Measurements from ENCODE around the gene OGDH.
"Not testable (repeated sequence)": the region's sequence is repeated elsewhere in the genome, so short reads cannot be mapped to it uniquely, and the experiment has no call there.

OGDH gene

DNA sequence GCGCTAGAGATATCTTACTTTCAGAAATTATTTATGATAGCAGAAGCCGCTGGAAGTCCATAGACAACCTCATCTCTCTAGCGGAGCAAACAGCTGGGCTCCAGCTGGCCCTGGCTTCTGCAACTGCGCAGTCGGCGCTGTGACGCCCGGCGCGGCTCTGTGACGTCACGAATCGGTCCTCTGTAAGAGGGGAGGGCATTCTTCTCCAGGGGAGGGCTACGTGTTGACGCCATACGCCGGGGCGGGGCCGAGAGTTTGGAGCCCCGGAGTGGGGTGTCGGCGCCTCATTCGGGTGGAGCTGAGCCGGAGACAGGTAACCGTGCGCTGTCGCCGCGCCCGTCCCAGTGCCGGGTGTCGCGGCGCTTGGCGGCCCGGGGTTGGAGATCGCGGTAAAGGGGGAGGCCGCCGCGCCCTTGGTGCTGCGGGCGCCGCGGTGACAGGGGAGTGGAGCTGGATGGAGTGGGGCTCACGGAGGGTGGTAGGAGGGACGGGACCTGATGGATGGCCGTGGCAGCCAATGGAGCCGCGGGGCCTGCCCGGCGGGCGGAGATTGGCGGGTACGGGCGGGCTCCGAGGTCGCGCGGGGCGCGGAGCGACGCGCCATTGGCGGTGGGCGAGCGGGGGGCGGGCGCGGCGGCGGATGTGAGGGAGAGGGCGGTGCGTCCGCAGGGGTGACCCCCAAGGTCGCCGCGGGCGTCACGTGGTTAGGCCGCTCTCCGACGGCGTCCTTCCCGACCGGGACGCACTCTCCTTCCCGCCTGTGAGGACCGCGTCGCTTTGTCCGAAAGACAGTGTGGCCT, at the start of gene OGDH:
Gene OGDH (plus strand): TSS at position 287 of the 800 bp plus-strand sequence. CDS start 17,717 bp downstream, outside the sequence.
- DNase-seq, result peak; percentile 98

DNA sequence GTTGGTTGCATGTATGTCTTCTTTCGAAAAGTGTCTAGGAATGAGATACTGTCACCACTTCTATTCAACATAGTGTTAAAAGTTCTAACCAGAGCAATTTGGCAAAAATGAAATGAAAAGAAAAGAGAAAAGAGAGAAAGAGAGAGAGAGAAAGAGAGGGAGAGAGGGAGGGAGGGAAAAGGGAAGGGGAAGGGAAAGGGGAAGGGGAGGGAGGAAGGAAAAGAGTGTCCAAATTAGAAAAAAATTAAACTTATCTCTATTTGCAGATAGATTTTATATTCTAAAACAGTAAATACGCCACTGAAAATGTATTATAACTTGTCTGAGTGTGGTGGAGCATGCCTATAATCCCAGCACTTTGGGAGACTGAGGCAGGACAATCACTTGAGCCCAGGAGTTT, 48.9 kb upstream of the OGDH start:
- no peak for DNase-seq

DNA sequence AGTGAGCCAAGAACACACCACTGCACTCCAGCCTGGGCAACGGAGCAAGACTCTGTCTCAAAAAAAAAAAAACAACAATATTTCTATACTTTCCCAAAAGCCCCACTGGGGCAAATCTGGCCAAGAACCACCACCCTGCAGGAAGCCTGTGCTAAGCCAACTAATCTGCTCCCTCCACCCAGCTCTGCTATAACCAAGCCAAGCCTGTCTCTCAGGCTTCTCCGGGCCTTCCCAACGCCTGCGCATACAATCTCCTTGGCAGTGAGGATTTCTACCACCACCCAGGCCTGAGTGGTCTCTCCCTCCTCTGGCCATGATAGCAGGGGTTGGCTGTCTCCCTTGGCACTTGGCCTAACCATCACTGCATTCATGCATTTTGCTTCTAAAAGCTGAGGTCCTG, 46.9 kb upstream of the OGDH start:
- no peak for DNase-seq

DNA sequence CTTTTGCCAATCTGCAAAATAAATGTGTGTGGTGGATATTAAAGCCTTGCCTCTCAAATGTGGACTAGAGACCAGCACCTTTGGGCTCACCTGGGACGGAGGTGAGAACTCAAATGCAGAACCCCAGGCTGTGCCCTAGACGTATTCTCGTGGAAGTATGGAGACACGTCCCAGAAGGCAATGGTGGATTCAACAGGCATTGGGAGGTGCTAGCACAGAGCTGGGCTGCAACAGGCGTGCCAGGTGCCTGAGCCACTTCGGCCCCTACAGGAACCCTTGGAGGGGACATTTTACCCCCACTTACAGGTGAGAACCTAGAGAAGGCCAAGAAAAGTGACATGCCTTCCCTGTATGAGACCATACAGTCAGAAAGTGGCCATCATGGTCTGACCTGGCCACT, 44.9 kb upstream of the OGDH start:
- DNase-seq, result no peak

DNA sequence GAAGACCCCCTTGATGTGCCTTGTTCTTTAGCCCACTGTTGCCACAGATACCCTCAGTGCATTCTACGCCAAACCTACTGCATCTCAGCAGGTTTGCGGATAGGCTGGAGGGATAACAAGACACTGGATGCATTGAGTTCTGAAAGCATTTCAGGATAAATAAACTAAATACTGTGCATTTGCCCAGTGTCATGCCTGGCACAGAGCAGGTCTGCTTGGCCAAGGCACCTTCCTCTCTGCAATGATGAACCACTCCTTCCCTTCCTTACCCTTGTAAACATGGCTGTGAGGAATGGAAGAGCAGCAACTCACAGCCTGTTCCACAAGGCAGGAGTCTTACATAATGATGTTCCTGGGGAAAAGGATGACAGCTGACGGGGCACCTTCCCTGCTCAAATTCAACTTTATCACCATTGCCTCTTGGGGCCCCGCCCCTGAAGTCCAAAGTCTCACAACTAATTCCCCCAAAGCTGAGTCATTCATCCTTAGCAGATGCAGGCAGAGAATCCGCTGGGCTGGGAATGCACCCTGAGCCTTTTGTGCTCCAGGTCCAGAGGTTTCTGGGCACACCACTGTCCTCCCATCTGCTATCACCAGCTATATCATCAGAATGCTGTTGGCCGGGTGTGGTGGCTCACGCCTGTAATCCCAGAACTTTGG, 44.3 kb upstream of the OGDH start:
- peak; percentile 21 for DNase-seq

DNA sequence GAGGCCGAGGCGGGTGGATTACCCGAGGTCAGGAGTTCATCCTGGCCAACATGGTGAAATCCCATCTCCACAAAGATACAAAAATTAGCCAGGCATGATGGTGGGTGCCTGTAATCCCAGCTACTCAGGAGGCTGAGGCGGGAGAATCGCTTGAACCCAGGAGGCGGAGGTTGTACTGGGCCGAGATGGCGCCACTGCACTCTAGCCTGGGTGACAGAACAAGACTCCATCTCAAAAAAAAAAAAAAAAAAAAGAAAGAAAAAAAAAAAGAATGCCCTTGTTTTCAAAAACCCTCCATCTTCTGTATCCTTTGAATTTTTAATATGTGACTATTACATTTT, 43.8 kb upstream of the OGDH start:
- DNase-seq, result not testable (repeated sequence)

DNA sequence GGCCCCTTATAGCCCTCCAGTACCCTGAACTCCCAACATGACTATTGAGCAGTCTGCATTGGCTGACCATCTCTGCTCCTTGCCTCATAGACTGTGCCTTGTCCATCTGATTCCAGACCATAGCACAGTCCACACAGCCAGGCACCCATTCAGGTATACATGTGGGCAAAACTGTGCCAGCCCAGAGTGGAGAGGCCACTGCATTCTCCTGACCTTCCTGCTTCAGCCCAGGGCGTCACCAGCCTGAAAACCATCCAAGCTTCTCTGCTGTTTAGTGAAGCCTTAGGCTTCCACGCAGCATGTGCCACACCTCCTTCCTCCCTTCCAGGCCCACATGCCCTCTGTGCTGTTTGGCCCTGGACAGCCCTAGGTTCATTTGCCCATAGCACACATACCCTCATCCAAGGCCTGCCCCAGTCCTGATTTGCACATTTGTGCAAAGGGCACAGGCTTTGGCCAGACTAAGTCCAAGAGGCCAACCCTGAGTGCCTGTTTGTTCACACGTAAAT, 43.2 kb upstream of the OGDH start:
- no peak for DNase-seq

DNA sequence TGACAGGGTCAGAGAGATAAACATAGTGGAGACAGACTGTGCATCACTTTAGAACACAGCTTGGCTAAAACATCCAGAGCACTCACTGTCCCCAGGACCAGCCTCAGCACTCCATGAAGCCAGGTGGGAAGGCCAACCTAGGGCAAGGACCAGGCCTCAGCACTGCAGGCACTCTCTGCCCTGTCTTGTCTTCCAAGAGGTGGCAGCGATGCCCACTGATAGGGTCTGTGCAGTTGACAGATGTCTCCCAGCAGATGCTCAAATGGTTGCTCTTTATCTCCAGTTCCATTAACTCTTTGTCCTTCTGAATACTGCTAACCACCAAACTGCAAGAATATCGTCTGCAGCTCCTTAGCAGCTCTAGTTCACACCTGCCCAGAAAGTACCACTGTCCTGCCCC, 41.8 kb upstream of the OGDH start:
- DNase-seq, result no peak

DNA sequence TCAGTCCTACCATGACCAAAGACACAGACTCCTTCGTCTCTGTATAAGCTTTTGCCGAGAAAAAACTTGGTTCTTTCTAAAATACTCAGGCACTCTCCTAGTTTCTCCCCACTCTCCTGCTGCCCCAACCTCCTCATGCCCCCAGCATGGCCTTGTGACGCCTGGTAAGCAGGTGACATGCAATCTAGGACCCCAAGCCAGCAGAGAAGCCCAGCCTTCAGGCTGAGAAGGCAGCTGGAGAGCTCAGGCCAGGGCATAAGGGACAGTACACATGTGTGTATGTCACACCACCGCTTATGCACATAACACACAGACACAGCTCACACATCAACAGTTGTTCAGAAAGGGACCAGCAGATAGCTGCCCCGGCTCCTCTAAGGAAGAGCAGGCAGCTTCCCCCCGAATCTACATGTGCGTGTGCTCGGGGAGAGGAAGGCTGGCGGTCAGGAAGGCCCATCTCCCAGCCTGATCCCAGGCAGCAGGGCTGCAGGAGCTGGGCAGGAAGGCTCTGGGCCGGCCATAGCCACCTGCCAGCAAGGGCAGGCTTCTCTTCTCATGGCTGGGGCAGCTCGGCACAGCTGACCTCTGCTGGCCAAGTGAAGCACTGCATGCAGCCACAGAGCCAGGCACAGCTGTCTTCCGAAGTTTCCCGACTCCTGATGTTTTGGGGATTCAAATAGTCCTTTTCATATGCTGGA, 41.2 kb upstream of the OGDH start:
- DNase-seq, result peak; percentile 32

DNA sequence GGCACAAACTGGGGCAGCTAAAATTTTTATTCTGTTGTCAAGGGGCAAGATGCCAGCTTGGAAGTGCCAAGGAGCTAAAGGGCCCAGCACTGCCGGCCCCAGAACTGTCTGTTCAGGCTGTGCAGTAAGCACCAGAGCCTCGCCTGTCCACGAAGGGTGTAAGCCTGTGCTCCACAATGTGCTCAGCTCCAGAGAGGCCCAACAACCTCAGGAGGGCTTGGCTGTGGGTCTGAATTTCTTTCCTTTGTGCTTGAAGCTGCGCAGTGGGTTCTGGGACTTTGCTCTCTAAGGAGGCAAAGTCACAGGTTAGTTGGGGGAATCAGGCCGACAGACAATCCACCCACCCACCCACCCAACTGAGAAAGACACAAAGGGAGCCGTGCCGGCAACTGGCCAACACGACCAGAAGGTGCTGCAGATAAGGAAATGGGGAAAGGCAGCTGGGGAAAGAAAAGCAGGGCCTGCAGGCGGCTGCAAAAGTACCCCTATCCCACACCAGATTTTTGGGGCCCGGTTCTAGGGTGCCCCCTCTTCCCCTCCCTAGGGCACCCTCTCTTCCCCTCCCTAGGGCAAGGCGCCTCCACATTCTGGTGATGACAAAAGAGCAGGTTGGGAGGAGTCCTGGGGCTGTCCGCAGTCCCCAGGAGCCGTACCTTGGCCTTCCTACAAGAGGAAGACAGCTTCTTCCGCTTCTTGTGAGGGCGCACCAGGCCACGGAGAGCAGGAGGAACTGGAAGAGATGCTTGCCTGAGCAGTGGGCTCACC, 40.5 kb upstream of the OGDH start:
- DNase-seq, result no peak

DNA sequence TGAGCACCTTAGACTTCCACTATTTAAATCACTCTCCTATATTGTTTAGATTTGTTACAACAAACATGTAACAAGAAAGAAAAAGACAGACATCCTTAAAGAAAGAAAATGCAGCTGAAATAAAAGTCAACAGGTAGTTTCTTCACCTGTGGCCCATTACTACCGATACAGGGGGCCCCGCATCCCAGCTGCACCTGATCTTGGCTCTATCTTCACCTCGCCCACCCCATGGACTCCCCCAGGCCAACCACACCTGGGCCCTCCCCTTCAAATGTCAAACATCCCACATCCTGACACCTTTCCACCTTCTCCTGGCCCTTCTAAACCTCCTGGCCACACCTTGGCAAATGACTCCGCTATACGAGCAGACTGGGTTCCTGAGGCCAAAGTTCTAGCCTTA, 39.7 kb upstream of the OGDH start:
- no peak for DNase-seq

DNA sequence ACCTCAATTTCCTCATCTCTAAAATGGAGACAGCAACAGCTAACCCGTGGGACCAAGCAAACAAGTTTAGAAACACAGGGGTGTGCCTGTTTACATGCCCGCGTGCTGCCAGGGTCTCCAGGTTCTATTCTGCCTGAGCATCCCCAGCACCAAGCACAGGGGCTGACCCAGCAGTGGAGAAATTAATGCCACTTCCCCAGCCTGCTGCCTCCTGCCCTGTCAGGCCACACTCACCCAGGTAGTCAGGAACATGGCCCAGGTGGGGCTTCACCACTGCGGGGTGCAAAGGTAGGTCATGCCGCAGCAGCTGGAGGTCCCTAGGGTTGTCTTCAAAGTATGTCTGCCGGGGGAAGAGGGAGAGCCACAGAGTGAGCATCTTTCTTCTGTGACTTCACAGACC, 38.5 kb upstream of the OGDH start:
- DNase-seq, result no peak

DNA sequence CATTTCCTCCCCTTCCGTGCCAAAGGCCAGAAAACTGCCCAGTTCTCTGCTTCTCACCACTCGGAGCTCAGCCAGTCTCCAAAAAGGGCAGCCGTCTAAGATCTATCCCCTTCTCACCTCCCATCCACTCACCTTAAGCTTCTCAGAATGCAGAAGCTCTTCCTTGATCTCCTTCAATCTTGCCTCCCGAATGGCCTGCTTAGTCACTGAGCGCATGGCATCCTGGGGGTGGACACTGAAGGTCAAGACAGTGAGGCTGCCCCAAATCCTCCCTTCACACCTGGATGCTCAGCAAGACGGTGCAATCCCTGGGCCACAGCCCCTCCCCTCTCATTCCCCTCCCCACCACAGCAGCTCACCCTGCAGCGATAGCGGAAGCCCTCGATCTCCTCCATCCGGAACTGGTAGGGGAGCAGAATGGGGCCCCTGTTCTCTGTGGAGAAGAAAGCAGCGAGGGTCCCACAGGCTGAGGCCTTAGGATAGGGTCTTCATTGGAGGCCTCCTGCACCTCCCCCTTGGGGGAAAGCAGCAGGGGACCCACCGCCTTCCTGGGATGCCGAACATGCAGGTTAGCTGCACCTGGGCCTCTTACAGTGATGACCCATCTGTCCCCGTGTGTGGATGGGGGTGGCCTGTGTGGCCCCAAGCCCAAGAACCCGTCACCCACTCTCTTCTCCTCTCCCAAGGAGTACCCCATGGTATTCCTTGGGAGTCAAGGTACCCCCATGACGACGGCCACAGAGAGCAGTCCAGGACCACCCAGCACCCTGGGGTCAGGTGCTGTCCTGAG, 37.5 kb upstream of the OGDH start:
- no peak for DNase-seq

DNA sequence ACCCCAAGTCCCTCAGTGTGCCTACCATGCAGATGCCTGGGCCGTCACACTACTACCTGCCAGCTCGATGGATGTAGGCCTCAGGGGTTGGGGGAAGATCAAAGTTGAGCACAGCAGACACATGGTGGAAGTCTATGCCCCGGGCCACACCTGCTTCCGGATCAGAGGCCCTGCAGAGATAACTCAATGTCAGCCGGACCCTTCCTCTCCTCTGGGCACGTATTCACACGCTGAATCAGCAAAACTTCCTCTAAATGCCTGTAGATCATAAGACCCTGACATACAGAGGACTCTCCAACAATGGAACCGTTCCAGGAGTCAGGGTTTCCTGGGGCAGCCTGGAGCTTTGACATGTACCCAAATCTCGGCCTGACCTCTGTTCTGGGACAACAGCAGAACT, 36.5 kb upstream of the OGDH start:
- DNase-seq, result no peak

DNA sequence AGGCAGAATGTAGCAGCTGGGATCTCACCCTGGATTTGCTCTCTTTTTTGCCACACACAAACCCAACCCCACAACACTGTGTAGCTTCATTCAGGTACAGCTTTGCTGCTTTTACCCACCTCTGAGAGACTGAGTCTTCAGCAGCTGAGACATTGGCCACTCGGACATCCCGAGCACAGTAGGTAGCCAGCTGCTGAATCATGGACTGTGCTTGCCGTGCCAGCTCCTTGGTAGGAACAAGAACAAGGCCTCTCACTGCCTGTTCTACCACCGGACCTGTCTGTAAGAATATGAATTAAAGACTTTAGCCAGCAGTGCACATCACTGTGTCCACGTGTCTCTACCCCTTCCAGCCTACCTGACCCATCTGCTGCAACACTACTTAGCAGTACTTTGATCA, 33.7 kb upstream of the OGDH start:
- no peak for DNase-seq

DNA sequence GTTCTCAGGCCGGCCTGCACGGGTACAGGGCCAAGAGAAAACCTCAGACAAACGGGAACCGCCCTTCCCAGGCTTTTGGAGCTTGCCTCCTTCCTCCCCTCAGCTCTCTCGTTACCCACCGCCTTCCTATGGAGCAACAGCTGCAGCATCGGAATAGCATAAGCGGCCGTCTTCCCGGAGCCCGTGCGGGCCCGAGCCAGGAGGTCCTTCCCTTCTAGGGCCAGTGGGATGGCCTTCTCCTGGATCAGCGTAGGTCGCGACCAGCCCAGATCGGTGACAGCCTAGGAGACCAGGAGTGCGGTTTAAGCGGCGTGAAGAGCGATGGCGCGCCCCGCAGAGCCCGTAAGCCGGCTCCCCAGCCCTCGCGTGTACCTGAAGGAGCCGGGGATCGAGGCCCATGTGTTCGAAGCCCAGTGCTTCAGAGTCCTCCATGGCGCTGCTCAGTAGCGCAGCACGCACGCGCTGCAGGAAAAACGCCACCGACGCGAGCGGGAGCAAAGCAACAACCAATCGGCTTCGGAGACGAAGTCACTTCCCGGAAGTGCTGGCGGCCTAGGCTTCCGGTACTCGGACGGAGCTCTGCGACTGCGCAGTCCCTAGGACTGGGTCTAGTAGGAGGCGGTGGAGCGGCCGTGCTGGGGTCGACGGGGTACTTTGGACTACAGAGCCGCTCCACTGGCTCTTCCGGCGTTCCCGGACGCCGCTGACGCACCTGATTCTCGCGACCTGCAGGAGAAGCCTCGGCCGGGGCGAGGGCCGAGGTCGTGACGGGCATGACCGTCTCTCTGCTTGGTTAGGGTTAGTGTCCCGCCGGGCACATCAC, 32.8 kb upstream of the OGDH start, which contains the start of gene DDX56:
Gene DDX56 (minus strand): TSS at position 445 of the 823 bp plus-strand sequence. CDS start 13 bp downstream, at position 432.
- peak; percentile 82 for DNase-seq

DNA sequence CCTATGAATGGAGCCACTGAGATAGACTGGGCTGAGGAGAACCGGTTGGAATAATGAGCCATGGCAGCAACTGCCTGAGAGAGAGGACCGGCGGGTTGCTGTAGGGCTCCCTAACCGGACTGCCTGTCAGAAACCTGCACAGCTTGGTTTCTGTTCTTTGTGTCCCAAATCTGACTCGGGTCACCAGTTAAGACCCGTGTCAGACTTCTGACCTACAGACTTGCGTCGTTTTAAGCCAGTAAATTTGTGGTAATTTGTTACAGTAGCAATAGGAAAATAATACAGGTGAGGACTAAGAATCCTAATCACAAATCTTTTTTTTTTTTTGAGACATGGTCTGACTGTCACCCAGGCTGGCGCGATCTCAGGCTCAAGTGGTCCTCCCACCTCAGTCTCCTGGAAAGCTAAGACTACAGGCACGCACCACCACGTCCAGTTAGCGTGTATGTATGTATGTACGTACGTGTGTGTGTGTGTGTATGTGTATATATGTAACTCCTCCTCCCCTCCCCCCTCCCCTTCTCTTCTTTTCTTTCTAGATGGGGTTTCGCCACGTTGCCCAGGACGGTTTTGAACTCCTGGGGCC, 32.0 kb upstream of the OGDH start:
- DNase-seq, result no peak

DNA sequence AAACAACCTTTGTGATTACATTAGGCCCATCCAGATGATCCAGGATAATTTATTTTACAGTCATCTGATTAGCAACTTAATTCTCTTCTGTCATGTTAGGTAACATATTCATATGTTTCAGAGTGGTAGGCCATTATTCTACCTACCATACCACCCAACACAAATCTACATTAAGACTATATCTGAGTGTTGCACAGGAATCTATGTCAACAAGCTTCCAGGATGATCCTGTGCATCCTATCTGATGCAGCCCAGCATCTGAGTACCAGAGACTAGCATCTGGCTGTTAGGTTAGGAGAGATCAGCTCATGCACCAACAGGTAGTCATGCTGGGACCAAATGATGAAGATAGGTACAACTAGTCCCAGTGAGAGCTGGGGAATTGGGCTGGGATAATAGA, 31.4 kb upstream of the OGDH start:
- no peak for DNase-seq

DNA sequence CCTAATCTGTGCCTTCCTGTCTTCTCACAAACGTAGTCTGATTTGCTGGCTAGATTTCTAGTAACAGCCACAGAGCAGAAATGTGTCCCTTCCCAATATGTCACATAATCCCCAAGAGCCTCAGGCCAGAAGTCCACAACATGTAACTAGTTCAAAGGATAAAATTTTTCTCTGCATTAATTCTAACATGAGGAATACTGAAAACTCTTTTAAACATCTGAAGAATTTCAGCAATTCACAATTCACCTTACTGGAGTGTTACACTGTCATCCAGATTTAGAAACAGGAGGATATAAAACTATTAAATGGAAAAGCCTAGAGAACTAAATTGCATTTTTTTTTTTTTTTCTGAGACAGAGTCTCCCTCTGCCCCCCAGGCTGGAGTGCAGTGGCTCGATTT, 30.2 kb upstream of the OGDH start:
- DNase-seq, result no peak

DNA sequence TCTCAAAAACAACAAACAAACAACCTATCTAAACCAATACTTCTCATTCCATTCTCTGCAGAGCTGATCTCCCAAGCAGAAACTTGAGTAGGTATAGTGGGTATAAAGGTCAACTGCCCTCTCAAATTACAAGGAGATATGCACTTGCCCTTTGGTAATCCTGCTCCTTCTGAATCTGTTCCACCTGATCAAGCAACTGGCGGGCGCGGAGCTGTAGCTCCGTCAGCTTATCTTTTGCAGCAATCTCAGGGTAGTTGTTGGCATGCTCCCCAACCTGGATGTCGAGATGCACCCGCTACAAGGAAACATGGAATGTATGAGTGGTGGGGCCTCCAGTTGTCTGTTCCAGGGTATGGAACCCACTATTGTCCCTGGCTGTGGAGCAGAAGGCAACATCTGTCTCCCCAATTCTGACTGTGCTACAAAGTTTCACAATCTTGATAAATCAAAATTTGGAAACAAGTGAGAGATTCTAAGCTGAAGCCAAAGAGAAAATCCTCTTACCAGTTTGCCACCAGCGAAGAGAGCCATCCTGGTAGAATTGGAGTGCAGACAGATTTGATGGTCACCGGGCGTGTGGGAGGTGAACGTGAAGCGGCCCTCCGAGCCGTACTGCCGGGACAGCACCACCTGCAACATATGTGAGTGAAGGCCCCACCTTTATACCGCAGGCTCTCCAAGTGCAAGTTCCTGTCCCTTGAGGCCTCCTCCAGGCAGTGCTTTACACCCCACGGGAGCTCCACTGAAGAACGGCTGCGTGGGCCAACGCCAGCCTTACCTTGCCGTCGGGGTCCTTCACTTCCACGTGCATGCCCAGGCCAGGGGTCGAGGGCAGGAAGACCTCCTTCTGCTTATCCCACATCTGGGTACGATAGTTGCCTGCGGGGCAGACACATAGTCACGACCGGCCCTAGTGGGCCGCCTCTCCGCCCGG, 25.2 kb upstream of the OGDH start:
- no peak for DNase-seq
